ENCODE results near the gene P2RX1.
"Not testable (repeated sequence)": the region's sequence is repeated elsewhere in the genome, so short reads cannot be mapped to it uniquely, and the experiment has no call there.

P2RX1 gene

GRCh38 chr17:3885271-3885670, 31.0 kb downstream of the P2RX1 start:
- no peak for DNase-seq

- DNase-seq = no peak
These were observed 32.1 kb downstream of the P2RX1 start for GRCh38 chr17:3884188-3884587.

GRCh38 chr17:3882276-3882675, 34.0 kb downstream of the P2RX1 start:
- no peak for DNase-seq

GRCh38 chr17:3880983-3881382, 35.3 kb downstream of the P2RX1 start:
- DNase-seq = no peak

- DNase-seq = no peak
These were observed 36.5 kb downstream of the P2RX1 start for GRCh38 chr17:3879591-3880417.

GRCh38 chr17:3879186-3879585, 37.1 kb downstream of the P2RX1 start:
- peak; percentile 34 for DNase-seq

- DNase-seq = no peak
These were observed 39.0 kb downstream of the P2RX1 start for GRCh38 chr17:3877220-3877619.

- DNase-seq = no peak
These were observed 40.9 kb downstream of the P2RX1 start for GRCh38 chr17:3875317-3875716.

GRCh38 chr17:3873862-3874261, 42.4 kb downstream of the P2RX1 start:
- DNase-seq = no peak

- DNase-seq = no peak
These were observed 45.4 kb downstream of the P2RX1 start for GRCh38 chr17:3870871-3871306.

GRCh38 chr17:3867606-3868005, 48.7 kb downstream of the P2RX1 start:
- DNase-seq = no peak

GRCh38 chr17:3867106-3867505, 49.2 kb downstream of the P2RX1 start:
- no peak for DNase-seq

GRCh38 chr17:3866276-3866675, 50.0 kb downstream of the P2RX1 start:
- DNase-seq = no peak

- no peak for DNase-seq
These were observed 51.1 kb downstream of the P2RX1 start for GRCh38 chr17:3865176-3865575.

- DNase-seq = no peak
These were observed 51.7 kb downstream of the P2RX1 start for GRCh38 chr17:3864534-3864933.

GRCh38 chr17:3861761-3862681, 54.2 kb downstream of the P2RX1 start:
- no peak for DNase-seq

- DNase-seq = no peak
These were observed 55.1 kb downstream of the P2RX1 start for GRCh38 chr17:3860939-3861700.

GRCh38 chr17:3859940-3860339, 56.3 kb downstream of the P2RX1 start:
- DNase-seq = no peak

- no peak for DNase-seq
These were observed 58.8 kb downstream of the P2RX1 start for GRCh38 chr17:3857261-3858105.

- not testable (repeated sequence) for DNase-seq
These were observed 62.1 kb downstream of the P2RX1 start for GRCh38 chr17:3854204-3854603.

GRCh38 chr17:3852561-3852960, 63.7 kb downstream of the P2RX1 start:
- no peak for DNase-seq

GRCh38 chr17:3851461-3852100, 64.7 kb downstream of the P2RX1 start:
- no peak for DNase-seq
